Measurements from ENCODE around the gene PRB2. TPM values are rescaled to one million over a fixed set of nuclear protein-coding genes. Genes with fewer than 3 reads are reported as not detected.

PRB2 gene
- polyA plus RNA-seq, 3 donors, result not detected

- H3K36me3 Mint-ChIP-seq, result no peaks in the 10 kb centered on the region
- no peak overlapping the region for H2AFZ ChIP-seq (ENCODE audit: insufficient read depth, low read depth, low read length, poor library complexity, severe bottlenecking)
- no peaks in the 10 kb centered on the region for H3K4me1 Mint-ChIP-seq
- peaks cover 0 to 2% (median 1%) of the 10 kb centered on the region in 3 donors for H3K27me3 Mint-ChIP-seq (ENCODE audit: low read depth in 3 of 3)
- WGBS (ENCODE audit: insufficient coverage), result 88% methylated on average over 9 of the region's 9 CpGs
- no peak overlapping the region for H3K4me3 Mint-ChIP-seq
- no peak for DNase-seq
- H3K4me3 ChIP-seq (replicated peaks in 1 of 3; ENCODE audit: low read depth in 2 of 3, low read length in 3 of 3), result no peak overlapping the region
- no peak overlapping the region for H3K4me2 ChIP-seq (replicated peaks; ENCODE audit: extremely low read depth, low read length, poor library complexity, severe bottlenecking)
- no peak for TF ChIP-seq CTCF (IDR thresholded peaks at IDR 0.05)
- no peak overlapping the region for H3K9ac ChIP-seq (ENCODE audit: insufficient read depth, low read length, poor library complexity, severe bottlenecking)
- H4K20me1 ChIP-seq (ENCODE audit: insufficient read depth, low read length), result no peaks in the 10 kb centered on the region
- no peaks in the 10 kb centered on the region for H3K79me2 ChIP-seq (ENCODE audit: insufficient read depth, low read length)
- no peaks in the 10 kb centered on the region for H3K4me1 ChIP-seq (ENCODE audit: control insufficient read depth in 1 of 2, insufficient read depth in 2 of 2, low read length in 2 of 2)
- H3K9me3 ChIP-seq (replicated peaks in 1 of 2; ENCODE audit: control insufficient read depth in 1 of 2, insufficient read depth in 1 of 2, low read length in 2 of 2), result no peaks in the 10 kb centered on the region
- intact Hi-C loops (cut with micrococcal nuclease), result no loop called here
- no peak overlapping the region for H3K27ac ChIP-seq (ENCODE audit: low read depth in 1 of 2, low read length in 2 of 2)
- H3K27ac Mint-ChIP-seq, result no peak overlapping the region
- no peaks in the 10 kb centered on the region for H3K27me3 ChIP-seq (ENCODE audit: control insufficient read depth in 2 of 2, insufficient read depth in 2 of 2, low read length in 2 of 2)
- peaks cover 0 to 10% (median 2%) of the 10 kb centered on the region in 7 donors for H3K9me3 Mint-ChIP-seq
- no peaks in the 10 kb centered on the region for H3K36me3 ChIP-seq (replicated peaks in 1 of 2; ENCODE audit: control insufficient read depth in 1 of 2, insufficient read depth in 2 of 2, low read length in 2 of 2)
Measured at GRCh38 chr12:11348439-11348838, 46.9 kb downstream of the PRB2 start.

GRCh38 chr12:11347810-11348209 is 47.6 kb downstream of the PRB2 start:
- no peaks in the 10 kb centered on the region for H3K9me3 ChIP-seq (replicated peaks in 1 of 2; ENCODE audit: control insufficient read depth in 1 of 2, insufficient read depth in 1 of 2, low read length in 2 of 2)
- intact Hi-C loops (cut with micrococcal nuclease), result no loop called here
- H2AFZ ChIP-seq (ENCODE audit: insufficient read depth, low read depth, low read length, poor library complexity, severe bottlenecking), result no peak overlapping the region
- H3K36me3 Mint-ChIP-seq, result no peaks in the 10 kb centered on the region
- no peak overlapping the region for H3K4me3 Mint-ChIP-seq
- no peaks in the 10 kb centered on the region for H3K4me1 ChIP-seq (ENCODE audit: control insufficient read depth in 1 of 2, insufficient read depth in 2 of 2, low read length in 2 of 2)
- no peak overlapping the region for H3K4me2 ChIP-seq (replicated peaks; ENCODE audit: extremely low read depth, low read length, poor library complexity, severe bottlenecking)
- H3K27ac Mint-ChIP-seq, result no peak overlapping the region
- DNase-seq, result no peak
- H3K36me3 ChIP-seq (replicated peaks in 1 of 2; ENCODE audit: control insufficient read depth in 1 of 2, insufficient read depth in 2 of 2, low read length in 2 of 2), result no peaks in the 10 kb centered on the region
- peak; percentile 9 for TF ChIP-seq CTCF (IDR thresholded peaks at IDR 0.05)
- H3K4me1 Mint-ChIP-seq, result no peaks in the 10 kb centered on the region
- H3K79me2 ChIP-seq (ENCODE audit: insufficient read depth, low read length), result no peaks in the 10 kb centered on the region
- WGBS (ENCODE audit: insufficient coverage), result no CpG with 5 or more reads among the region's 6 CpGs
- no peak overlapping the region for H3K9ac ChIP-seq (ENCODE audit: insufficient read depth, low read length, poor library complexity, severe bottlenecking)
- no peak overlapping the region for H3K27ac ChIP-seq (ENCODE audit: low read depth in 1 of 2, low read length in 2 of 2)
- H3K27me3 Mint-ChIP-seq (ENCODE audit: low read depth in 3 of 3), result peaks cover 0 to 2% (median 2%) of the 10 kb centered on the region in 3 donors
- H3K4me3 ChIP-seq (replicated peaks in 1 of 3; ENCODE audit: low read depth in 2 of 3, low read length in 3 of 3), result no peak overlapping the region
- H3K9me3 Mint-ChIP-seq, result peaks cover 0 to 10% (median 2%) of the 10 kb centered on the region in 7 donors
- H4K20me1 ChIP-seq (ENCODE audit: insufficient read depth, low read length), result no peaks in the 10 kb centered on the region
- H3K27me3 ChIP-seq (ENCODE audit: control insufficient read depth in 2 of 2, insufficient read depth in 2 of 2, low read length in 2 of 2), result no peaks in the 10 kb centered on the region

Measured in CD14-positive monocyte (primary cell).